ENCODE data around the gene TIMP2. TPM values are rescaled to one million over a fixed set of nuclear protein-coding genes. Genes with fewer than 3 reads are reported as not detected.

The TIMP2 gene
- total RNA-seq, 3 donors from 2014 or later: 72.0 to 344 (median 112) TPM

- H3K36me3 ChIP-seq: no peaks in the 10 kb centered on the region
- no peaks in the 10 kb centered on the region for H3K9me3 ChIP-seq
- DNase-seq (ENCODE audit: low spot score in 2 of 2): no peak
- intact Hi-C loops (cut with DNase I; ENCODE audit: low total_unique reads): no loop called here
- H3K27me3 ChIP-seq: no peaks in the 10 kb centered on the region
- H3K4me3 ChIP-seq: no peak overlapping the region
- H3K27ac ChIP-seq: no peak overlapping the region
- TF ChIP-seq POLR2A (IDR thresholded peaks at IDR 0.05): no peak
- no peak for TF ChIP-seq POLR2AphosphoS5 (IDR thresholded peaks at IDR 0.05)
- TF ChIP-seq CTCF (IDR thresholded peaks at IDR 0.05): no peak
- H3K4me1 ChIP-seq: no peaks in the 10 kb centered on the region
Observed at GRCh38 chr17:78852709-78853121, 72.5 kb downstream of the TIMP2 start.

- DNase-seq (ENCODE audit: low spot score in 2 of 2): no peak
- no peak for TF ChIP-seq CTCF (IDR thresholded peaks at IDR 0.05)
- TF ChIP-seq POLR2A (IDR thresholded peaks at IDR 0.05): no peak
- no peak for TF ChIP-seq POLR2AphosphoS5 (IDR thresholded peaks at IDR 0.05)
- Histone ChIP-seq H3K27ac (no peak overlapping the region), H3K27me3 (no peaks in the 10 kb centered on the region), H3K4me3 (no peak overlapping the region), H3K4me1 (no peaks in the 10 kb centered on the region), H3K9me3 (no peaks in the 10 kb centered on the region), H3K36me3 (no peaks in the 10 kb centered on the region)
- intact Hi-C loops (cut with DNase I; ENCODE audit: low total_unique reads): no loop called here
Observed at GRCh38 chr17:78849026-78849425, 76.2 kb downstream of the TIMP2 start.

- Histone ChIP-seq H3K4me1 (no peaks in the 10 kb centered on the region), H3K9me3 (no peaks in the 10 kb centered on the region), H3K36me3 (no peaks in the 10 kb centered on the region), H3K27ac (no peak overlapping the region), H3K27me3 (no peaks in the 10 kb centered on the region), H3K4me3 (no peak overlapping the region)
- intact Hi-C loops (cut with DNase I; ENCODE audit: low total_unique reads): no loop called here
- no peak for DNase-seq (ENCODE audit: low spot score in 2 of 2)
- no peak for TF ChIP-seq CTCF (IDR thresholded peaks at IDR 0.05)
- no peak for TF ChIP-seq POLR2AphosphoS5 (IDR thresholded peaks at IDR 0.05)
- TF ChIP-seq POLR2A (IDR thresholded peaks at IDR 0.05): no peak
Observed at GRCh38 chr17:78847052-78847451, 78.1 kb downstream of the TIMP2 start.

DNA sequence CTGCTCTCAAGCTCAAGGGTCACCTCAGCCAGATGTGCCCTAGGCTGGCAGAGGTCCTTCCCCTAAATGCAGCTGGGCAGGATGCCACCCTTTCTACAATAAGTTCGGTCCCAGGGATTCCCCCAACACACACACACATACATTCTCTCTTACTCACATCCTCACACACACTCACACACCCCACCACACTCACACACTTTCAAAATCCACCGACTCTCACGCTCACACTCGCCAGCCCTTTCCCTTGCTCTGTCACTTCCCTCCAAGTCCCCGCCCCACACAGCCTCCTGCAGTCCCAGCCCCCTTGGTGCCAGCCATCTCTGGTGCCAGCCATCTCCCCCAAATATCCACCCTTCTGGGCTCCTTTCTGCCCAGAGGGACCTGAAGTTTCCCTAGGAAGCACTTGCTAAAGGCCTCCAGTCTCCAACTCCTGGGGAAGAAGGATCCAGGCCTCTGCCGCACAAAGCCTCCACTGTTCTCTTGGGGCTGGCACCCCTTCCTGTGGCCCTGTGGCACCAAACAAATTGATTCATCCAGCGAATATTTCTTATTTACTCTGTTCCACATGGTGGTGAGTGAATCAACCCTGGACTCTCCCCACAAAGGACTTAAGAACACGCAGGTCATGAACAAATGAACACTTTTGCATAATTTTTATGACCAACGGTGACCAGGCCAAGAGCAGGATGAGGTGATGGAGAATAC is 80.7 kb downstream of the TIMP2 start:
- TF ChIP-seq CTCF (IDR thresholded peaks at IDR 0.05) (no peak), POLR2A (IDR thresholded peaks at IDR 0.05) (no peak), POLR2AphosphoS5 (IDR thresholded peaks at IDR 0.05) (no peak)
- H3K27ac ChIP-seq: no peak overlapping the region

DNA sequence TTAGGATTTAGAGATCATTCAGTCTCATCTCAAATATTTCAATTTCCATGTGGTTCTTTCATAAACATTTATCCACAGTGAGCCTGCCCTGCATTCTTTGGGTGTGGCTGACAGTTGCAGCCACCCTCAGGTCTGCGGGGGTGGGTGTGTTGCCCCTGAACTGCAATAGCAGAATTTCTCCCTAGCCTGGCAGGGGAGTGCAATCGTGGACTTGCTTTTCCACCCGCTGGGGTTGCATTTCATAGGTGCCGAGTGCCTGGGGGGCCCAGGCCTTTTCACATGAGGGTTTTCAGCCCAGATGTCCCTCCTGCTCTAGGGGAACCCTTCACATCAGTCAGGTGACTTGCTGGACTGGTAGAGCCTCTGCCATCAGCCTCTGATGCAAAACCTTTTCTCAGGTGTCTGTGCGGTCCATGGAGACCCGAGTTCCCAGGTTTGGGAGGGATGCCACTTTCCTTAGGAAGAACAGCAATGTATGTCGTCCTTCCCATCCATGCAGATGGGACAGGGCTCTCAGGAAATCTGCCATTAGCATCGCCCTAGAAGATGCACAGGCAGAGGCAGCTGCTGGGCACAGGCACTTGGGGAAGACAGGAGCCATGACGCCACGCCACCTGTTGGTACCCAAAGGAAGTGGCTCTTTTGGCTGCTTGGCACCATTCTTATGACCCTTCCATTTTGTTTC is 82.2 kb downstream of the TIMP2 start:
- Histone ChIP-seq H3K9me3 (no peaks in the 10 kb centered on the region), H3K4me1 (peaks cover 0 to 6% of the 10 kb centered on the region in 2 donors), H3K4me3 (no peak overlapping the region), H3K27me3 (no peaks in the 10 kb centered on the region), H3K27ac (no peak overlapping the region), H3K36me3 (no peaks in the 10 kb centered on the region)
- intact Hi-C loops (cut with DNase I; ENCODE audit: low total_unique reads): no loop called here
- DNase-seq (ENCODE audit: low spot score in 2 of 2): no peak
- TF ChIP-seq POLR2A (IDR thresholded peaks at IDR 0.05): no peak
- no peak for TF ChIP-seq POLR2AphosphoS5 (IDR thresholded peaks at IDR 0.05)
- peak in 1 of 3 donors; percentile 24 for TF ChIP-seq CTCF (IDR thresholded peaks at IDR 0.05)

More for the DNA sequence above, 80.7 kb downstream of the TIMP2 start:
- Histone ChIP-seq H3K27me3 (no peaks in the 10 kb centered on the region), H3K36me3 (no peaks in the 10 kb centered on the region), H3K4me1 (peaks cover 0 to 3% of the 10 kb centered on the region in 2 donors), H3K4me3 (no peak overlapping the region), H3K9me3 (no peaks in the 10 kb centered on the region)
- intact Hi-C loops (cut with DNase I; ENCODE audit: low total_unique reads): loop anchor here (1.0 kb wide), 1 partner anchor 49 kb away; no protein-coding TSS in a partner anchor
- DNase-seq (ENCODE audit: low spot score in 2 of 2): no peak

Data from breast epithelium (tissue), 4 donors.